Fibroblast of lung (primary cell): ENCODE data around the gene HOXC5. TPM values are rescaled to one million over a fixed set of nuclear protein-coding genes. Genes with fewer than 3 reads are reported as not detected.

ENCODE experiments used
- DNase-seq, 2 donors: peaks; one replicate each; pipeline versions ENCODE4 v3.0.0 to v3.0.0-alpha.2; 2010; ENCODE audit warnings: low read depth in 2 of 2
- H2AFZ ChIP-seq: 2 replicates; pipeline ENCODE4 v1.5.1; 2012; ENCODE audit warnings: low read length, control low read depth, inconsistent platforms
- H3K27ac ChIP-seq: 2 replicates; pipeline ENCODE4 v1.5.1; 2011; ENCODE audit warnings: low read length, control low read depth; ENCODE audit not compliant: insufficient read depth
- H3K27me3 ChIP-seq: 2 replicates; pipeline ENCODE4 v1.5.1; 2011; ENCODE audit warnings: mild to moderate bottlenecking, low read length; ENCODE audit not compliant: control insufficient read depth, insufficient read depth
- H3K36me3 ChIP-seq: 2 replicates; pipeline ENCODE4 v1.5.1; 2011; ENCODE audit warnings: low read length; ENCODE audit not compliant: control insufficient read depth, insufficient read depth
- H3K4me1 ChIP-seq: 2 replicates; pipeline ENCODE4 v1.5.1; 2011; ENCODE audit warnings: low read length; ENCODE audit not compliant: control insufficient read depth, insufficient read depth; ENCODE audit errors: extremely low read depth
- H3K4me2 ChIP-seq: 2 replicates; pipeline ENCODE4 v1.5.1; 2011; ENCODE audit warnings: low read length, control low read depth; ENCODE audit not compliant: insufficient read depth; ENCODE audit errors: extremely low read depth
- H3K4me3 ChIP-seq, 4 experiments: fragments of 200-600 bp in 1 of 4; sonication (generic) in 1 of 4; replicated peaks in 1 of 4; 2 replicates each; pipeline ENCODE4 v1.5.1; 2011 to 2016; ENCODE audit warnings: low read length in 4 of 4, low read depth in 3 of 4, mild to moderate bottlenecking in 3 of 4, control low read depth in 2 of 4, inconsistent platforms in 1 of 4, mixed read lengths in 1 of 4; ENCODE audit not compliant: insufficient read depth in 1 of 4; ENCODE audit errors: control extremely low read depth in 1 of 4
- H3K79me2 ChIP-seq: 2 replicates; pipeline ENCODE4 v1.5.1; 2012; ENCODE audit warnings: mild to moderate bottlenecking, low read length, inconsistent platforms; ENCODE audit not compliant: control insufficient read depth, insufficient read depth
- H3K9ac ChIP-seq: 2 replicates; pipeline ENCODE4 v1.5.1; 2011; ENCODE audit warnings: mild to moderate bottlenecking, low read length, control low read depth; ENCODE audit not compliant: insufficient read depth
- H3K9me3 ChIP-seq: 2 replicates; pipeline ENCODE4 v1.5.1; 2012; ENCODE audit warnings: low read depth, low read length; ENCODE audit not compliant: control insufficient read depth, insufficient read depth
- H4K20me1 ChIP-seq: 2 replicates; pipeline ENCODE4 v1.5.1; 2011; ENCODE audit warnings: low read length; ENCODE audit not compliant: control insufficient read depth, insufficient read depth; ENCODE audit errors: extremely low read depth
- CTCF ChIP-seq, 2 donors: IDR thresholded peaks in 1 of 2; conservative IDR thresholded peaks in 1 of 2; 1 replicate in 1 of 2; 2 replicates in 1 of 2; pipeline ENCODE4 v1.5.1; 2011 to 2012; ENCODE audit warnings: low read length in 2 of 2, control low read depth in 1 of 2, inconsistent platforms in 1 of 2, low read depth in 1 of 2, mild to moderate bottlenecking in 1 of 2
- EZH2 ChIP-seq: IDR thresholded peaks from 2 replicates; pipeline ENCODE4 v1.5.1; 2012; ENCODE audit warnings: low read length, control low read depth, mild to moderate bottlenecking; ENCODE audit errors: missing control alignments
- polyA plus RNA-seq, 2 donors: library from polyadenylated mRNA; depleted of rRNA in 1 of 2; stranded (reverse) in 1 of 2; unstranded in 1 of 2; fragments of >200 nt; gene quantifications; 2 replicates each; pipeline ENCODE4 v1.2.1, GENCODE V29; 2011 to 2012; ENCODE audit warnings: missing spikeins in 1 of 2
- total RNA-seq: library from RNA; depleted of rRNA; stranded (reverse); fragments of >200 nt; gene quantifications from 2 replicates; pipeline ENCODE4 v1.2.1, GENCODE V29; 2014

The HOXC5 gene
- total and polyA plus RNA-seq, 2 donors (not counting 1 experiment from before 2014, with no cell fraction given): under 0.01 to 0.07 TPM

- no peak for DNase-seq
- peaks cover 48% of the 10 kb centered on the region for H3K27me3 ChIP-seq
- no peaks in the 10 kb centered on the region for H3K36me3 ChIP-seq
- H3K4me1 ChIP-seq: peaks cover 2% of the 10 kb centered on the region
- H4K20me1 ChIP-seq: no peaks in the 10 kb centered on the region
- no peaks in the 10 kb centered on the region for H3K9me3 ChIP-seq
- no peaks in the 10 kb centered on the region for H3K79me2 ChIP-seq
- H3K9ac ChIP-seq: no peak overlapping the region
- no peak overlapping the region for H3K27ac ChIP-seq
- TF ChIP-seq CTCF (conservative IDR thresholded peaks at IDR 0.05 in 1 of 2, IDR thresholded peaks at IDR 0.05 in 1 of 2; ENCODE audit: low read depth in 1 of 2, low read length in 2 of 2) (no peak), EZH2 (peak; percentile 26)
- H2AFZ ChIP-seq: no peak overlapping the region
- H3K4me3 ChIP-seq: peak overlapping the region in 3 of 4 experiments; percentile 14 to 27 (median 20)
- H3K4me2 ChIP-seq: no peak overlapping the region
Observed at GRCh38 chr12:54029529-54030441, 3.1 kb upstream of the HOXC5 start.

GRCh38 chr12:54030442-54030801, 2.4 kb upstream of the HOXC5 start:
- no peaks in the 10 kb centered on the region for H3K9me3 ChIP-seq
- H3K27ac ChIP-seq: no peak overlapping the region
- peaks cover 51% of the 10 kb centered on the region for H3K27me3 ChIP-seq
- H3K9ac ChIP-seq: no peak overlapping the region
- H3K4me2 ChIP-seq: no peak overlapping the region
- no peaks in the 10 kb centered on the region for H3K36me3 ChIP-seq
- no peak for TF ChIP-seq CTCF (conservative IDR thresholded peaks at IDR 0.05 in 1 of 2, IDR thresholded peaks at IDR 0.05 in 1 of 2; ENCODE audit: low read depth in 1 of 2, low read length in 2 of 2)
- no peak for TF ChIP-seq EZH2
- no peaks in the 10 kb centered on the region for H3K79me2 ChIP-seq
- H3K4me3 ChIP-seq: no peak overlapping the region
- no peak overlapping the region for H2AFZ ChIP-seq
- DNase-seq: no peak
- no peaks in the 10 kb centered on the region for H4K20me1 ChIP-seq
- H3K4me1 ChIP-seq: peaks cover 2% of the 10 kb centered on the region

- Histone ChIP-seq H3K27ac (no peak overlapping the region), H3K4me2 (no peak overlapping the region), H3K4me1 (peaks cover 2% of the 10 kb centered on the region), H3K27me3 (peaks cover 46% of the 10 kb centered on the region), H3K79me2 (no peaks in the 10 kb centered on the region), H4K20me1 (no peaks in the 10 kb centered on the region), H3K9ac (no peak overlapping the region), H3K36me3 (no peaks in the 10 kb centered on the region), H2AFZ (no peak overlapping the region), H3K9me3 (no peaks in the 10 kb centered on the region), H3K4me3 (no peak overlapping the region)
- TF ChIP-seq CTCF (conservative IDR thresholded peaks at IDR 0.05 in 1 of 2, IDR thresholded peaks at IDR 0.05 in 1 of 2; ENCODE audit: low read depth in 1 of 2, low read length in 2 of 2) (no peak), EZH2 (peak; percentile 59)
- peak; percentile 21 to 32 for DNase-seq
Observed at GRCh38 chr12:54030889-54031471, 1.9 kb upstream of the HOXC5 start.
